Memory B cell (primary cell): ENCODE data around the gene PEX11G.

Source experiments
- ATAC-seq: fragments of 150-1000 bp; cut with Tn5 transposase; 2 replicates; pipeline ENCODE4 v1.10.0; 2021; ENCODE audit warnings: low read depth, mild to moderate bottlenecking, moderate library complexity
- DNase-seq, 2 donors: peaks; one replicate each; pipeline ENCODE4 v3.0.0; 2022; ENCODE audit warnings: low spot score in 2 of 2
- H3K27ac Mint-ChIP-seq: one replicate; pipeline ENCODE4 v1.8.0; 2022; ENCODE audit warnings: mild to moderate bottlenecking, moderate library complexity, mixed read lengths
- H3K27me3 Mint-ChIP-seq: one replicate; pipeline ENCODE4 v1.8.0; 2022; ENCODE audit warnings: mixed read lengths
- H3K36me3 Mint-ChIP-seq: one replicate; pipeline ENCODE4 v1.8.0; 2022; ENCODE audit warnings: mild to moderate bottlenecking, mixed read lengths
- H3K4me1 Mint-ChIP-seq: one replicate; pipeline ENCODE4 v1.8.0; 2022; ENCODE audit warnings: mixed read lengths
- H3K4me3 Mint-ChIP-seq: one replicate; pipeline ENCODE4 v1.8.0; 2022; ENCODE audit warnings: mild to moderate bottlenecking, moderate library complexity, mixed read lengths
- H3K9me3 Mint-ChIP-seq: one replicate; pipeline ENCODE4 v1.8.0; 2022; ENCODE audit warnings: mixed read lengths

Gene PEX11G

GRCh38 chr19:7515110-7515644 is 26.3 kb upstream of the PEX11G start:
- H3K4me1 Mint-ChIP-seq = peaks cover 9% of the 10 kb centered on the region
- peak overlapping the region; percentile 62 for H3K27ac Mint-ChIP-seq
- H3K36me3 Mint-ChIP-seq = peaks cover 5% of the 10 kb centered on the region
- no peak for ATAC-seq
- H3K27me3 Mint-ChIP-seq = peaks cover 13% of the 10 kb centered on the region
- no peak for DNase-seq
- no peaks in the 10 kb centered on the region for H3K9me3 Mint-ChIP-seq
- H3K4me3 Mint-ChIP-seq = peak overlapping the region; percentile 91

GRCh38 chr19:7513809-7514642 is 25.2 kb upstream of the PEX11G start:
- H3K36me3 Mint-ChIP-seq = peaks cover 5% of the 10 kb centered on the region
- ATAC-seq (no peak), DNase-seq (no peak)
- H3K27ac Mint-ChIP-seq = no peak overlapping the region
- peaks cover 9% of the 10 kb centered on the region for H3K4me1 Mint-ChIP-seq
- no peak overlapping the region for H3K4me3 Mint-ChIP-seq
- no peaks in the 10 kb centered on the region for H3K9me3 Mint-ChIP-seq
- peaks cover 16% of the 10 kb centered on the region for H3K27me3 Mint-ChIP-seq

GRCh38 chr19:7512400-7512851 is 23.6 kb upstream of the PEX11G start:
- Mint-ChIP-seq H3K9me3 (no peaks in the 10 kb centered on the region), H3K27ac (no peak overlapping the region), H3K4me3 (no peak overlapping the region), H3K36me3 (peaks cover 3% of the 10 kb centered on the region), H3K4me1 (peaks cover 5% of the 10 kb centered on the region), H3K27me3 (peaks cover 22% of the 10 kb centered on the region)
- ATAC-seq (no peak), DNase-seq (no peak)

GRCh38 chr19:7509625-7510024 is 20.8 kb upstream of the PEX11G start:
- H3K9me3 Mint-ChIP-seq = peaks cover 3% of the 10 kb centered on the region
- DNase-seq (no peak), ATAC-seq (no peak)
- H3K27me3 Mint-ChIP-seq = peaks cover 27% of the 10 kb centered on the region
- H3K27ac Mint-ChIP-seq = no peak overlapping the region
- no peak overlapping the region for H3K4me3 Mint-ChIP-seq
- H3K36me3 Mint-ChIP-seq = peaks cover 5% of the 10 kb centered on the region
- H3K4me1 Mint-ChIP-seq = peaks cover 10% of the 10 kb centered on the region

DNA sequence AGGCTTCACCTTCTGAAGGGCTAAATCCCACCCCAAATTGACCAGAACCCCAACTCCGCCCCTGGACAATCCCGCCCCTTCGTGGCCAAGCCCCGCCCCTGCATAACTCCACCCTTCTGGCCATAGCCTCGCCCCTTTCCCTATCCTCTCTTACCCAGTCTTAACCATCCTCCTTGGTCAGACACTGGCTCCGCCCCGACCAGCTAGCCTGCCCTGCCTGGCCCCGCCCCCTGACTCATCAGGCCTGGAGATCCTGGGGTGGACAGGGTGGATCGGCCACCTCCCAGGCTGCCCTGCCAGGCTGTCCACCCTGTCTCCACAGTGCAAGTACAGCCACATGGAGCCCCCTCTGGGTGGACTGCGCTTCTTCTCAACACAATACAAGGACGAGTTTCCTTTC is 19.0 kb upstream of the PEX11G start:
- H3K4me1 Mint-ChIP-seq = peaks cover 10% of the 10 kb centered on the region
- DNase-seq = no peak
- no peak overlapping the region for H3K4me3 Mint-ChIP-seq
- H3K36me3 Mint-ChIP-seq = peaks cover 5% of the 10 kb centered on the region
- peaks cover 26% of the 10 kb centered on the region for H3K27me3 Mint-ChIP-seq
- H3K9me3 Mint-ChIP-seq = peaks cover 3% of the 10 kb centered on the region
- no peak overlapping the region for H3K27ac Mint-ChIP-seq
- ATAC-seq = peak; percentile 41

- no peak overlapping the region for H3K27ac Mint-ChIP-seq
- DNase-seq (no peak), ATAC-seq (peak; percentile 59)
- H3K4me1 Mint-ChIP-seq = peaks cover 10% of the 10 kb centered on the region
- peaks cover 3% of the 10 kb centered on the region for H3K9me3 Mint-ChIP-seq
- H3K36me3 Mint-ChIP-seq = peaks cover 5% of the 10 kb centered on the region
- no peak overlapping the region for H3K4me3 Mint-ChIP-seq
- H3K27me3 Mint-ChIP-seq = peaks cover 28% of the 10 kb centered on the region
Measured at GRCh38 chr19:7506385-7507328, 17.8 kb upstream of the PEX11G start.

DNA sequence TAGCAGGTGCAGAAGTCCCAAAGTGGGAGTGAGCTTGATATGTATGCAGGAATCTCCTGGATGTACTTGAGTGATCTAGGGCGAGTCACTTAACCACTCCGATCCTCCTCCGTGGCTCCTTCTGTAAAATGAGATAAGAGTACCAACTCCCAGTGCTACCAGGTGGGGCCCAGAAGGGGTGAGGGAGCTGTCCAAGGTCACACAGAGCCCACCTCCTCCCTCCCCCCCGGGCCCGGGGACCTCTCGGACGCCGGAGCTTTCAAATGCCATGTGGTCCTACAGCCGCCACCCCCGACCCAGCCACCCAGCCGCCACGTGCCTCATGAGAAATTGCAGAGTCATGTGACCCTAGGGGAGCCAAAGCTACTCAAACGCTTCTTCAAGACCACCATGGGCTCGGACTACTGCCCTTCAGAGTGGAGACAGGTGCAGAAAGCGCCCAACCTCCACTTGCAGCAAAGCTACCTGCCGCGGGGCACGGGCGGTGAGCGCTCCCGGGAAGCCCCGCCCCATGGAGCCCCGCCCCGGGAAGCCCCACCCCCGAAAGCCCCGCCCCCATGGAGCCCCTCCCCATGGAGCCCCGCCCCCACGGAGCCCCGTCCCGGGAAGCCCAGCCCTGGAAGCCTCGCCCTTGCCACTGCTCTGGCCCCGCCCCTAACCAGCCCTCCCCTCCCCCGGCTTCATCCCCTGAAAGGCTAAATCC is 17.0 kb upstream of the PEX11G start:
- Mint-ChIP-seq H3K27me3 (peaks cover 31% of the 10 kb centered on the region), H3K27ac (no peak overlapping the region), H3K9me3 (peaks cover 3% of the 10 kb centered on the region), H3K4me1 (peaks cover 10% of the 10 kb centered on the region), H3K36me3 (peaks cover 5% of the 10 kb centered on the region), H3K4me3 (no peak overlapping the region)
- DNase-seq (no peak), ATAC-seq (peak; percentile 41)

- H3K36me3 Mint-ChIP-seq = peaks cover 5% of the 10 kb centered on the region
Measured at GRCh38 chr19:7505288-7505681, 16.4 kb upstream of the PEX11G start.

GRCh38 chr19:7504684-7505083 is 15.8 kb upstream of the PEX11G start:
- Mint-ChIP-seq H3K36me3 (peaks cover 5% of the 10 kb centered on the region), H3K9me3 (peaks cover 3% of the 10 kb centered on the region), H3K4me1 (peaks cover 10% of the 10 kb centered on the region), H3K27ac (no peak overlapping the region), H3K27me3 (peaks cover 29% of the 10 kb centered on the region), H3K4me3 (no peak overlapping the region)
- no peak for ATAC-seq
- DNase-seq = no peak

More at GRCh38 chr19:7505288-7505681, 16.4 kb upstream of the PEX11G start:
- H3K4me1 Mint-ChIP-seq = peaks cover 10% of the 10 kb centered on the region
- no peak overlapping the region for H3K4me3 Mint-ChIP-seq
- ATAC-seq = peak; percentile 18
- DNase-seq = no peak
- H3K27me3 Mint-ChIP-seq = peaks cover 31% of the 10 kb centered on the region
- peaks cover 3% of the 10 kb centered on the region for H3K9me3 Mint-ChIP-seq
- H3K27ac Mint-ChIP-seq = no peak overlapping the region

DNA sequence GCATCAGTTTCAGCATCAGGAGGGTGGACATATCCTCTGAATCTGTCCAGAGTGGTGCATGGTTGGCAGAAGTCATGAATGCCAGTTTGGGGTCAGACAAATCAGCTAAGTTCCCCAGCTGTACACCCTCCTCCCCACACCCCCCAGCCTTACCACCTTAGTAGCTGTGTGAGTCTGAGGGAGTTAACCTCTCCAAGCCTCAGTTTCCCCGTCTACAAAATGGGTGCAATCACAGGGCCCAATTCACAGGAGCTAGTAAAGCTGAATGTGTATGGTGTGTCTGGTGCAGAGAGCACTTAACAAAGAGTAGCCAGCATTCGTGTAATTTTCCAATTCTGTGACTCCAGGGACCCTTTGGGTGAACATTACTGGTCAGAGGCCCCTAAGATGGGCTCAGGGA is 13.7 kb upstream of the PEX11G start:
- peaks cover 3% of the 10 kb centered on the region for H3K9me3 Mint-ChIP-seq
- DNase-seq (no peak), ATAC-seq (no peak)
- peaks cover 18% of the 10 kb centered on the region for H3K4me1 Mint-ChIP-seq
- H3K36me3 Mint-ChIP-seq = peaks cover 5% of the 10 kb centered on the region
- H3K27me3 Mint-ChIP-seq = peaks cover 32% of the 10 kb centered on the region
- no peak overlapping the region for H3K27ac Mint-ChIP-seq
- no peak overlapping the region for H3K4me3 Mint-ChIP-seq

DNA sequence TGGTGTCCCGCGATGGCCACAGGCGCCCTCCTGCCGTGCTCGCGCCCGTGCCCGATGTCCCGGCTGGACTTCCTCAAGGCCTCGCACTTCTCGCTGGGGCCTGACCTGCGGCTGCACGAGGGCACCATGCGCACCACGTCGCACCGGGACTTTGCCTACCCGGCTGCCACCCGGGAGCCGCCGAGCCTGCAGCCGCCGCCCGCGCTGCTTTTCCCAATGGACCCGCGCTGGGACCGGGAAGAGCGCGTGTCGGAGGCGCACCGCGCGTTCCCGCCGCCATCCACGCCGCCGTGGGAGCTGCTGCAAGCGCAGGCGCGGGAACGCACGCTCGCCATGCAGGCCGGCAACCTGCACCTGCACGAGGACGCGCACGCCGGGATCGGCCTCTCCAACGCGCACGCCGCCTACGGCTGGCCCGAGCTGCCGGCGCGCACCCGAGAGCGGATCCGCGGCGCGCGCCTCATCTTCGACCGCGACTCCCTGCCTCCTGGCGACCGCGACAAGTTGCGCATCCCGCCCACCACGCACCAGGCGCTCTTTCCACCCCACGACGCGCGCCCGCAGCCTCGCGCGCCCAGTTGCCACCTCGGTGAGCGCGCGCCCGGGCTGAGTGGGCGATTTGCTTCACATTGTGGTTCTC is 12.1 kb upstream of the PEX11G start:
- Mint-ChIP-seq H3K4me3 (peak overlapping the region; percentile 56), H3K9me3 (no peaks in the 10 kb centered on the region), H3K27me3 (peaks cover 28% of the 10 kb centered on the region), H3K4me1 (peaks cover 11% of the 10 kb centered on the region), H3K27ac (no peak overlapping the region), H3K36me3 (no peaks in the 10 kb centered on the region)
- ATAC-seq = peak; percentile 36
- DNase-seq = no peak

GRCh38 chr19:7497292-7497691 is 8.5 kb upstream of the PEX11G start:
- ATAC-seq (peak; percentile 58), DNase-seq (no peak)
- H3K36me3 Mint-ChIP-seq = no peaks in the 10 kb centered on the region

GRCh38 chr19:7494416-7495098 is 5.7 kb upstream of the PEX11G start:
- peaks cover 22% of the 10 kb centered on the region for H3K27me3 Mint-ChIP-seq
- ATAC-seq (no peak), DNase-seq (no peak)
- H3K27ac Mint-ChIP-seq = no peak overlapping the region
- H3K4me1 Mint-ChIP-seq = peaks cover 8% of the 10 kb centered on the region
- H3K9me3 Mint-ChIP-seq = no peaks in the 10 kb centered on the region
- no peak overlapping the region for H3K4me3 Mint-ChIP-seq
- H3K36me3 Mint-ChIP-seq = no peaks in the 10 kb centered on the region

More at GRCh38 chr19:7497292-7497691, 8.5 kb upstream of the PEX11G start:
- no peak overlapping the region for H3K27ac Mint-ChIP-seq
- peaks cover 8% of the 10 kb centered on the region for H3K4me1 Mint-ChIP-seq
- H3K9me3 Mint-ChIP-seq = no peaks in the 10 kb centered on the region
- H3K4me3 Mint-ChIP-seq = no peak overlapping the region
- H3K27me3 Mint-ChIP-seq = peaks cover 27% of the 10 kb centered on the region
